Gastrocnemius medialis (tissue), 4 donors: ENCODE data around the gene SPATA13.

ENCODE experiments used
- POLR2A ChIP-seq, 2 donors: fragments of 450-650 bp; IDR thresholded peaks; one replicate each; pipeline ENCODE4 v1.6.1; 2017; ENCODE audit warnings: antibody characterized with exemption in 2 of 2, mild to moderate bottlenecking in 2 of 2, moderate library complexity in 2 of 2
- TF ChIP-seq, protein P1 (sequence below), 5 experiments: fragments of 450-650 bp in 3 of 5; fragments of 200-600 bp in 2 of 5; sonication (generic) in 2 of 5; IDR thresholded peaks in 4 of 5; conservative IDR thresholded peaks in 1 of 5; 1 replicate in 4 of 5; 2 replicates in 1 of 5; pipeline ENCODE4 v1.5.1; 2016 to 2019; ENCODE audit warnings: antibody characterized with exemption in 5 of 5, mild to moderate bottlenecking in 3 of 5, moderate library complexity in 3 of 5

GRCh38 chr13:24149246-24150032 lies 11.1 kb upstream of the SPATA13 start:
- TF ChIP-seq POLR2A (IDR thresholded peaks at IDR 0.05): no peak
- TF ChIP-seq, protein P1, sequence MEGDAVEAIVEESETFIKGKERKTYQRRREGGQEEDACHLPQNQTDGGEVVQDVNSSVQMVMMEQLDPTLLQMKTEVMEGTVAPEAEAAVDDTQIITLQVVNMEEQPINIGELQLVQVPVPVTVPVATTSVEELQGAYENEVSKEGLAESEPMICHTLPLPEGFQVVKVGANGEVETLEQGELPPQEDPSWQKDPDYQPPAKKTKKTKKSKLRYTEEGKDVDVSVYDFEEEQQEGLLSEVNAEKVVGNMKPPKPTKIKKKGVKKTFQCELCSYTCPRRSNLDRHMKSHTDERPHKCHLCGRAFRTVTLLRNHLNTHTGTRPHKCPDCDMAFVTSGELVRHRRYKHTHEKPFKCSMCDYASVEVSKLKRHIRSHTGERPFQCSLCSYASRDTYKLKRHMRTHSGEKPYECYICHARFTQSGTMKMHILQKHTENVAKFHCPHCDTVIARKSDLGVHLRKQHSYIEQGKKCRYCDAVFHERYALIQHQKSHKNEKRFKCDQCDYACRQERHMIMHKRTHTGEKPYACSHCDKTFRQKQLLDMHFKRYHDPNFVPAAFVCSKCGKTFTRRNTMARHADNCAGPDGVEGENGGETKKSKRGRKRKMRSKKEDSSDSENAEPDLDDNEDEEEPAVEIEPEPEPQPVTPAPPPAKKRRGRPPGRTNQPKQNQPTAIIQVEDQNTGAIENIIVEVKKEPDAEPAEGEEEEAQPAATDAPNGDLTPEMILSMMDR (IDR thresholded peaks at IDR 0.05 in 4 of 5, conservative IDR thresholded peaks at IDR 0.05 in 1 of 5): no peak
